Keratinocyte (primary cell): ENCODE measurements around the gene MTERF4. TPM values are rescaled to one million over a fixed set of nuclear protein-coding genes. Genes with fewer than 3 reads are reported as not detected.

ENCODE experiments used
- DNase-seq: peaks from one replicate; pipeline ENCODE4 v3.0.0-alpha.2; 2011; ENCODE audit warnings: low read depth, missing footprints, low spot score
- FAIRE-seq: peaks from 2 replicates; lab custom pipeline; 2011; peaks lifted over from hg19 to GRCh38; lab: Jason Lieb, UNC
- H2AFZ ChIP-seq: 2 replicates; pipeline ENCODE4 v1.6.0; 2012; ENCODE audit warnings: low read length, control low read depth, inconsistent platforms; ENCODE audit not compliant: control insufficient read depth
- H3K27ac ChIP-seq: 2 replicates; pipeline ENCODE4 v1.5.1; 2011; ENCODE audit warnings: low read length; ENCODE audit not compliant: control insufficient read depth, insufficient read depth
- H3K27me3 ChIP-seq: 3 replicates; pipeline ENCODE4 v1.6.0; 2011; ENCODE audit warnings: low read length; ENCODE audit not compliant: control insufficient read depth, insufficient read depth; ENCODE audit errors: extremely low read depth
- H3K36me3 ChIP-seq, 2 experiments: 2 replicates in 1 of 2; 3 replicates in 1 of 2; pipeline ENCODE4 v1.5.1; 2011; ENCODE audit warnings: low read length in 2 of 2, mild to moderate bottlenecking in 1 of 2; ENCODE audit not compliant: control insufficient read depth in 2 of 2, insufficient read depth in 2 of 2; ENCODE audit errors: extremely low read depth in 1 of 2
- H3K4me1 ChIP-seq: 3 replicates; pipeline ENCODE4 v1.5.1; 2011; ENCODE audit warnings: low read length; ENCODE audit not compliant: control insufficient read depth, insufficient read depth; ENCODE audit errors: extremely low read depth
- H3K4me2 ChIP-seq: 3 replicates; pipeline ENCODE4 v1.6.0; 2011; ENCODE audit warnings: low read depth, low read length; ENCODE audit not compliant: control insufficient read depth, insufficient read depth; ENCODE audit errors: extremely low read depth
- H3K4me3 ChIP-seq, 3 experiments: fragments of 200-600 bp in 1 of 3; sonication (generic) in 1 of 3; 2 replicates in 2 of 3; 3 replicates in 1 of 3; pipeline ENCODE4 v1.5.1; 2011 to 2016; ENCODE audit warnings: low read length in 3 of 3, mild to moderate bottlenecking in 3 of 3, control low read depth in 2 of 3, inconsistent platforms in 1 of 3, low read depth in 1 of 3, mixed read lengths in 1 of 3, mixed run types in 1 of 3, moderate library complexity in 1 of 3; ENCODE audit not compliant: control insufficient read depth in 2 of 3, insufficient read depth in 2 of 3; ENCODE audit errors: extremely low read depth in 1 of 3
- H3K79me2 ChIP-seq: 2 replicates; pipeline ENCODE4 v1.6.0; 2012; ENCODE audit warnings: low read length; ENCODE audit not compliant: control insufficient read depth, insufficient read depth
- H3K9ac ChIP-seq: 3 replicates; pipeline ENCODE4 v1.6.0; 2011; ENCODE audit warnings: low read length; ENCODE audit not compliant: control insufficient read depth, insufficient read depth; ENCODE audit errors: extremely low read depth
- H3K9me1 ChIP-seq: 3 replicates; pipeline ENCODE4 v1.6.0; 2011; ENCODE audit warnings: low read length; ENCODE audit not compliant: control insufficient read depth, insufficient read depth; ENCODE audit errors: extremely low read depth
- H3K9me3 ChIP-seq: 2 replicates; pipeline ENCODE4 v1.5.1; 2012; ENCODE audit warnings: low read depth, low read length; ENCODE audit not compliant: control insufficient read depth
- H4K20me1 ChIP-seq: 3 replicates; pipeline ENCODE4 v1.6.0; 2011; ENCODE audit warnings: low read length; ENCODE audit not compliant: control insufficient read depth, insufficient read depth; ENCODE audit errors: extremely low read depth
- EZH2 ChIP-seq: IDR thresholded peaks from one replicate; pipeline ENCODE4 v1.6.1; 2012; ENCODE audit warnings: inconsistent platforms, mild to moderate bottlenecking, low read length, moderate library complexity
- dilution Hi-C: fragments of 300-500 bp; cut with MboI; formaldehyde crosslinking; loops from one replicate; pipeline ENCODE4 v1.7.0; 2020; ENCODE audit warnings: low sequenced_read_pairs; ENCODE audit not compliant: extremely low pct_ligation_motif_present
- polyA minus RNA-seq, 3 experiments: library from RNA; depleted of rRNA, polyadenylated mRNA; stranded (reverse); fragments of >200 nt; gene quantifications; 1 replicate in 1 of 3; 2 replicates in 1 of 3; 3 replicates in 1 of 3; pipeline ENCODE4 v1.2.3, GENCODE V29; 2011
- polyA plus RNA-seq, 5 experiments: library from polyadenylated mRNA; depleted of rRNA in 3 of 5; stranded (reverse) in 3 of 5; stranded (forward) in 1 of 5; unstranded in 1 of 5; fragments of >200 nt; gene quantifications; 1 replicate in 1 of 5; 2 replicates in 3 of 5; 3 replicates in 1 of 5; pipeline versions ENCODE4 v1.2.1 to v1.2.3, GENCODE V29; 2011 to 2012; ENCODE audit warnings: missing spikeins in 2 of 5, low read depth in 1 of 5, low replicate concordance in 1 of 5
- TF ChIP-seq, protein P1 (sequence below), 3 experiments: IDR thresholded peaks in 1 of 3; conservative IDR thresholded peaks in 1 of 3; optimal IDR thresholded peaks in 1 of 3; 2 replicates in 2 of 3; 3 replicates in 1 of 3; pipeline versions ENCODE3 to v1.5.1; 2011; ENCODE audit warnings: low read length in 3 of 3, mild to moderate bottlenecking in 3 of 3, moderate library complexity in 2 of 3, control low read depth in 1 of 3, inconsistent platforms in 1 of 3; ENCODE audit not compliant: insufficient read depth in 2 of 3; ENCODE audit errors: extremely low read depth in 1 of 3

The MTERF4 gene, protein sequence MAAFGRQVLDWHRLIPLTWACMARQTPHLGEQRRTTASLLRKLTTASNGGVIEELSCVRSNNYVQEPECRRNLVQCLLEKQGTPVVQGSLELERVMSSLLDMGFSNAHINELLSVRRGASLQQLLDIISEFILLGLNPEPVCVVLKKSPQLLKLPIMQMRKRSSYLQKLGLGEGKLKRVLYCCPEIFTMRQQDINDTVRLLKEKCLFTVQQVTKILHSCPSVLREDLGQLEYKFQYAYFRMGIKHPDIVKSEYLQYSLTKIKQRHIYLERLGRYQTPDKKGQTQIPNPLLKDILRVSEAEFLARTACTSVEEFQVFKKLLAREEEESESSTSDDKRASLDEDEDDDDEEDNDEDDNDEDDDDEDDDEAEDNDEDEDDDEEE
- polyA plus RNA-seq (25.8 to 29.9 TPM (median 28.5 TPM) in 3 replicates), polyA minus RNA-seq (13.3 to 26.8 TPM (median 20.0 TPM) in 3 replicates)
- polyA plus RNA-seq (2011; ENCODE audit: low read depth), result 30.8 TPM
- polyA plus RNA-seq (2011; cell fraction: cytosol; rRNA removed), result 15.9 and 19.0 TPM in 2 replicates
- 51.1 and 63.6 TPM in 2 replicates for polyA plus RNA-seq (2011; cell fraction: nucleus; rRNA removed)
- polyA plus RNA-seq (2012; ENCODE audit: low replicate concordance), result 18.8 and 19.4 TPM in 2 replicates
- polyA minus RNA-seq (2011; cell fraction: cytosol; rRNA and poly(A)+ RNA removed), result 6.9 TPM
- polyA minus RNA-seq (2011; cell fraction: nucleus; rRNA and poly(A)+ RNA removed), result 12.1 and 22.8 TPM in 2 replicates

DNA sequence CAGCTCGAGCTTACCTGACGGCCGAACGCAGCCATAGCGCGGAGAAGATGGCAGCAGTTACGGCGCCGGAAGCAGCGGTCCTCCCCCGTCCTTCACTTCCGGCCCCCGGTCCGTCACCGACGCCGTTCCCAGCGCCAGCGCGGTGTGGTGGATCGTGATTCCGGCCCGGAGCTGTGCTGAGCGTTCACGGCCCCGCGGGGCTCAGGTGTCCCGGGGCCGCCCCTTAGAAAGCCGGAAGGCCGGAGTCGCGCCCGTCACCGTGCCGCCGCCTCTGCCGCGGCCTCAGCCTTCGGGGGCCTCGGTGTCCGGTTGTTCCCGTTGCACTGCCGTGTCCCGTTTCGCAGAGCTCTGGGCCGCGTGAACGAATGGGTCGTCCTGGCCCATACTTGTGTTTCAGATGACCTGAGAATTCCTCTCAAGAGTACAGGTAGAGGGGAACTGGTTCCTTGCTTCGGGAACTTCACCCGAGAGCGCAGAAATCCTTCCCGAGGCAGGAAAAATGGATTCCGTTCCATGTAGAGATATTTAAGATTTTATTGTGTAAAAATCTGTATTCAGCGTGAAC, at the start of gene MTERF4:
Gene MTERF4 (minus strand): TSS at position 49 of the 565 bp plus-strand sequence. CDS start 14 bp downstream, at position 35.
- DNase-seq (no peak), FAIRE-seq (peak; percentile 5)
- Histone ChIP-seq H4K20me1 (peaks cover 3% of the 10 kb centered on the region), H3K27ac (peak within 1 kb of the TSS; percentile 64), H3K4me2 (peak within 1 kb of the TSS; percentile 83), H3K27me3 (no peaks in the 10 kb centered on the region), H3K36me3 (peaks cover 8 to 11% of the 10 kb centered on the region in 2 experiments), H3K9me3 (no peaks in the 10 kb centered on the region), H3K9me1 (no peaks in the 10 kb centered on the region), H3K4me1 (no peaks in the 10 kb centered on the region), H3K79me2 (peaks cover 25% of the 10 kb centered on the region), H3K9ac (peak within 1 kb of the TSS; percentile 80), H2AFZ (peak within 1 kb of the TSS; percentile 94), H3K4me3 (peak within 1 kb of the TSS; percentile 89 to 91 (median 90))
- no peak for TF ChIP-seq EZH2
- TF ChIP-seq, protein P1, sequence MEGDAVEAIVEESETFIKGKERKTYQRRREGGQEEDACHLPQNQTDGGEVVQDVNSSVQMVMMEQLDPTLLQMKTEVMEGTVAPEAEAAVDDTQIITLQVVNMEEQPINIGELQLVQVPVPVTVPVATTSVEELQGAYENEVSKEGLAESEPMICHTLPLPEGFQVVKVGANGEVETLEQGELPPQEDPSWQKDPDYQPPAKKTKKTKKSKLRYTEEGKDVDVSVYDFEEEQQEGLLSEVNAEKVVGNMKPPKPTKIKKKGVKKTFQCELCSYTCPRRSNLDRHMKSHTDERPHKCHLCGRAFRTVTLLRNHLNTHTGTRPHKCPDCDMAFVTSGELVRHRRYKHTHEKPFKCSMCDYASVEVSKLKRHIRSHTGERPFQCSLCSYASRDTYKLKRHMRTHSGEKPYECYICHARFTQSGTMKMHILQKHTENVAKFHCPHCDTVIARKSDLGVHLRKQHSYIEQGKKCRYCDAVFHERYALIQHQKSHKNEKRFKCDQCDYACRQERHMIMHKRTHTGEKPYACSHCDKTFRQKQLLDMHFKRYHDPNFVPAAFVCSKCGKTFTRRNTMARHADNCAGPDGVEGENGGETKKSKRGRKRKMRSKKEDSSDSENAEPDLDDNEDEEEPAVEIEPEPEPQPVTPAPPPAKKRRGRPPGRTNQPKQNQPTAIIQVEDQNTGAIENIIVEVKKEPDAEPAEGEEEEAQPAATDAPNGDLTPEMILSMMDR (optimal IDR thresholded peaks at IDR 0.05 in 1 of 3, IDR thresholded peaks at IDR 0.05 in 1 of 3, conservative IDR thresholded peaks at IDR 0.05 in 1 of 3; ENCODE audit: extremely low read depth in 1 of 3, insufficient read depth in 2 of 3, low read length in 3 of 3), result no peak
- dilution Hi-C loops, result no loop called here

DNA sequence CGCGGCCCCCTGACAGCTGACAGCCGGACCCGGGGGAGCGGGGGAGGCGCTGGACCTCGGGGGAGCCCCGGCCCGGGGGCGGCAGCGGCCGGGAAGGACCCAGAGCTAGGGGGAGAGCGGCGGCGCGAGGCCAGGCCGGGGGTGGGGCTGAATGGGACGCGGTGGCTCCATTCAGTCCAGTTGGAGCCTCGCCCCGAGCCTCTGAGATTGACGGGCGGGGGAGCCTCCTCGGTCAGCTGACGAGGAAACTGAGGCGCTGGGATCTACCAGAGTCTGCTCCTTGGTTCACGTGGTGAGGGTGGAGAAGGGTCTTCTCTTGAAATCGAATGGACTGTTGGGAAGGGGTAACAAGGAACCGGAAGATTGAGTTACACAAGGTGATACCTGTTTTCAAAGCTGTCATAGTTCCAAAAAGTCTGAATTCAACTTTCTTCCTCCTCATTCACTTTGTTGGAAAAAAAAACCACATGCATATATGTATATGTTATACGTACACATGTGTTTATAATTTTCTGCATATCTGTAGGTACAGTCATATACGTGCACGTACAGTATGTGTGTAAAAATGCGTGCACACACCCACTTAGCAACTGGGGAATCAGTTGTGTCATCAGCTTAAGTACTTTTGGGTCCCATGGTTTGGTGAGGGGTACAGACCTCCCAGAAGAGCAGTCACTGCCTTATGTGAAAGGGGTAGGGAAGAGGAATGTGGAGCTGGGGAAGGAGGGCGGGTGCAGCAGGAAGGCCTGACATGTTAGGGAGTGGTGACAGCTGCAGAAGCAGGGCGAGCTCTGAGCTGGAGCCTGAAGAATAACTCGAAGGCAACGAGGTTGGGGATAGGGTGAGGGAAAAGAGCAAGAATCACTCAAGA, 48.8 kb upstream of the MTERF4 start:
- Histone ChIP-seq H3K9me1 (no peaks in the 10 kb centered on the region), H2AFZ (peak overlapping the region; percentile 71), H3K27me3 (no peaks in the 10 kb centered on the region), H4K20me1 (no peaks in the 10 kb centered on the region), H3K79me2 (peaks cover 19% of the 10 kb centered on the region), H3K27ac (peak overlapping the region; percentile 76), H3K4me3 (peak overlapping the region; percentile 78 to 88 (median 81)), H3K36me3 (peaks cover 6% of the 10 kb centered on the region in 2 experiments), H3K4me2 (peak overlapping the region; percentile 84), H3K9me3 (no peaks in the 10 kb centered on the region), H3K9ac (peak overlapping the region; percentile 84), H3K4me1 (peaks cover 16% of the 10 kb centered on the region)
- dilution Hi-C loops, result no loop called here
- FAIRE-seq, result no peak
- TF ChIP-seq, protein P1 (optimal IDR thresholded peaks at IDR 0.05 in 1 of 3, IDR thresholded peaks at IDR 0.05 in 1 of 3, conservative IDR thresholded peaks at IDR 0.05 in 1 of 3; ENCODE audit: extremely low read depth in 1 of 3, insufficient read depth in 2 of 3, low read length in 3 of 3), result no peak
- TF ChIP-seq EZH2, result no peak
- DNase-seq, result no peak
